Breast epithelium (tissue), 3 donors: ENCODE measurements around the gene RINT1.

Source experiments
- POLR2A ChIP-seq: fragments of 450-650 bp; IDR thresholded peaks from one replicate; pipeline ENCODE4 v1.6.1; 2016; ENCODE audit warnings: antibody characterized with exemption, mild to moderate bottlenecking, moderate library complexity
- POLR2AphosphoS5 ChIP-seq, 3 donors: sonication (generic); formaldehyde crosslinking; IDR thresholded peaks; one replicate each; pipeline ENCODE4 v1.6.1; 2017; ENCODE audit warnings: antibody characterized with exemption in 3 of 3
- TF ChIP-seq, protein P1 (sequence below), 3 donors: fragments of 450-650 bp; IDR thresholded peaks; one replicate each; pipeline ENCODE4 v1.5.1; 2016 to 2017; ENCODE audit warnings: antibody characterized with exemption in 3 of 3, mild to moderate bottlenecking in 3 of 3, moderate library complexity in 3 of 3

DNA sequence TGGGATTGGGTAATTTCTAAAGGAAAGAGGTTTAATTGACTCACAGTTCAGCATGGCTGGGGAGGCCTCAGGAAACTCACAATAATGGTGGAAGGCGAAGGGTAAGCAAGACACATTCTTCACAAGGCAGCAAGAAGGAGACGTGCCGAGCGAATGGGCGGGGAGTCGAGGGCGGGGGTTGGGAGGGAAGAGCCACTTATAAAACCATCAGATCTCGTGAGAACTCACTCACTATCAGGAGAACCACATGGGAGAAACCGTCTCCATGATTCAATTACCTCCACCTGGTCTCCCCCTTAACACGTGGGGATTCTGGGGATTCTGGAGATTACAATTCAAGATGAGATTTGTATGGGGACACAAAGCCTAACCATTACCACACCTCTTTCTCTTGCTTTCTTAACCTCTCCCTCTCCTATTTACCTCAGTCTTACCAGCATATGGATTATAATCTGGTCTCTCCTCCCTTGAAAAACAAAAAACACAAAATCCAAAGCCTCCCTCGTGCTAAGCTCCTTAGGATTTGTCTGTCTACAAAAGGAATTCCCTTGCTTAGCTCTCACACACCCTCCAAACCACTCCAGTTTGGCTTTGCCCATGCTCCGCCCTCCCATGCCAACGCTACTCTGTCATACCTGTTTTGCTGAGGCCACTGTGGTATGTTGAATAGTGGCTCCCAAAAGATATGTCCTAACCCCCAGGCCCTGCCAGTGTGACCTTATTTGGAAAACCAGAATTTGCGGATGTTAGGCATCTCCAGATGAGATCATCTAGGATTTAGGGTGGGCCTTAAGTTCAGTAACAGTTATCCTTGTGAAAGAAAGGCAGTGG is 68.9 kb downstream of the RINT1 start:
- TF ChIP-seq, protein P1, sequence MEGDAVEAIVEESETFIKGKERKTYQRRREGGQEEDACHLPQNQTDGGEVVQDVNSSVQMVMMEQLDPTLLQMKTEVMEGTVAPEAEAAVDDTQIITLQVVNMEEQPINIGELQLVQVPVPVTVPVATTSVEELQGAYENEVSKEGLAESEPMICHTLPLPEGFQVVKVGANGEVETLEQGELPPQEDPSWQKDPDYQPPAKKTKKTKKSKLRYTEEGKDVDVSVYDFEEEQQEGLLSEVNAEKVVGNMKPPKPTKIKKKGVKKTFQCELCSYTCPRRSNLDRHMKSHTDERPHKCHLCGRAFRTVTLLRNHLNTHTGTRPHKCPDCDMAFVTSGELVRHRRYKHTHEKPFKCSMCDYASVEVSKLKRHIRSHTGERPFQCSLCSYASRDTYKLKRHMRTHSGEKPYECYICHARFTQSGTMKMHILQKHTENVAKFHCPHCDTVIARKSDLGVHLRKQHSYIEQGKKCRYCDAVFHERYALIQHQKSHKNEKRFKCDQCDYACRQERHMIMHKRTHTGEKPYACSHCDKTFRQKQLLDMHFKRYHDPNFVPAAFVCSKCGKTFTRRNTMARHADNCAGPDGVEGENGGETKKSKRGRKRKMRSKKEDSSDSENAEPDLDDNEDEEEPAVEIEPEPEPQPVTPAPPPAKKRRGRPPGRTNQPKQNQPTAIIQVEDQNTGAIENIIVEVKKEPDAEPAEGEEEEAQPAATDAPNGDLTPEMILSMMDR (IDR thresholded peaks at IDR 0.05): no peak
- TF ChIP-seq POLR2A (no peak), POLR2AphosphoS5 (IDR thresholded peaks at IDR 0.05) (no peak)
